K562 (cell line): ENCODE data around the gene DCDC2. TPM values are rescaled to one million over a fixed set of nuclear protein-coding genes. Genes with fewer than 3 reads are reported as not detected.

ENCODE experiments used
- CEBPG ChIP-seq, 3 experiments: fragments of 200-800 bp in 1 of 3; sonication (Bioruptor generic) in 1 of 3; sonication (generic) in 1 of 3; formaldehyde crosslinking in 1 of 3; IDR thresholded peaks in 2 of 3; conservative IDR thresholded peaks in 1 of 3; 2 replicates each; pipeline versions ENCODE4 v1.6.1 to v1.8.0; 2016 to 2022; ENCODE audit warnings: missing compliant biosample characterization in 2 of 3, missing genetic modification characterization in 2 of 3, mild to moderate bottlenecking in 1 of 3, missing genetic modification reagents in 1 of 3
- CGGBP1 ChIP-seq: fragments of 250-450 bp; sonication (Bioruptor Pico); IDR thresholded peaks from 2 replicates; pipeline ENCODE4 v1.9.0; 2021; ENCODE audit warnings: mild to moderate bottlenecking
- HBP1 ChIP-seq: fragments of 450-650 bp; formaldehyde crosslinking; IDR thresholded peaks from 2 replicates; pipeline ENCODE4 v1.4.0; 2022; ENCODE audit warnings: missing genetic modification characterization
- HCFC1 ChIP-seq: IDR thresholded peaks from 2 replicates; pipeline ENCODE4 v1.6.1; 2012; ENCODE audit warnings: low read depth, low read length, improper control_type of control experiment
- MAZ ChIP-seq, 2 experiments: fragments of 450-650 bp in 1 of 2; sonication (generic) in 1 of 2; formaldehyde crosslinking; IDR thresholded peaks in 1 of 2; conservative IDR thresholded peaks in 1 of 2; 2 replicates each; pipeline versions ENCODE4 v1.4.0 to v1.5.0; 2020; ENCODE audit warnings: mild to moderate bottlenecking in 1 of 2, missing genetic modification reagents in 1 of 2
- MIER1 ChIP-seq: fragments of 450-650 bp; IDR thresholded peaks from 2 replicates; pipeline ENCODE4 v1.6.1; 2016; ENCODE audit warnings: antibody characterized with exemption, mild to moderate bottlenecking, low read depth
- MYC ChIP-seq, 2 experiments: fragments of 250-450 bp in 1 of 2; sonication (Bioruptor Pico) in 1 of 2; IDR thresholded peaks; 2 replicates each; pipeline versions ENCODE4 v1.5.1 to v1.6.1; 2012 to 2021; ENCODE audit warnings: low read depth in 2 of 2, borderline replicate concordance in 1 of 2, improper control_type of control experiment in 1 of 2, low read length in 1 of 2, mild to moderate bottlenecking in 1 of 2, moderate library complexity in 1 of 2
- POLR2G ChIP-seq: fragments of 200-400 bp; formaldehyde crosslinking; IDR thresholded peaks from 2 replicates; pipeline ENCODE4 v1.6.1; 2017; ENCODE audit warnings: low read depth, mild to moderate bottlenecking, antibody characterized with exemption, low read length, moderate library complexity
- PTRF ChIP-seq: fragments of 450-650 bp; IDR thresholded peaks from 2 replicates; pipeline ENCODE4 v1.6.1; 2016; ENCODE audit warnings: mild to moderate bottlenecking, missing genetic modification characterization, missing compliant biosample characterization
- TEAD4 ChIP-seq, 2 experiments: sonication (generic) in 1 of 2; formaldehyde crosslinking in 1 of 2; IDR thresholded peaks; 2 replicates each; pipeline versions ENCODE4 v1.6.1 to v1.8.0; 2012 to 2022; ENCODE audit warnings: borderline replicate concordance in 1 of 2, inconsistent platforms in 1 of 2, low read length in 1 of 2, mild to moderate bottlenecking in 1 of 2, missing genetic modification reagents in 1 of 2
- TOE1 ChIP-seq, 2 experiments: fragments of 450-650 bp in 1 of 2; sonication (generic) in 1 of 2; formaldehyde crosslinking in 1 of 2; IDR thresholded peaks; 2 replicates each; pipeline versions ENCODE4 v1.7.1 to v1.8.0; 2016 to 2022; ENCODE audit warnings: borderline replicate concordance in 2 of 2, mild to moderate bottlenecking in 2 of 2, antibody characterized with exemption in 1 of 2, inconsistent platforms in 1 of 2, low read depth in 1 of 2, missing genetic modification reagents in 1 of 2, moderate library complexity in 1 of 2
- ZNF395 ChIP-seq: fragments of 200-800 bp; sonication (Bioruptor generic); IDR thresholded peaks from 2 replicates; pipeline ENCODE4 v1.6.1; 2017; ENCODE audit warnings: missing genetic modification characterization, missing compliant biosample characterization
- polyA plus RNA-seq, 8 experiments: library from polyadenylated mRNA; depleted of rRNA in 4 of 8; stranded (reverse) in 5 of 8; unstranded in 3 of 8; fragments of >200 nt; fragmentation: Nextera tagmentation in 2 of 8; fragmentation: Illumina TruSeq in 1 of 8; extraction: Ambion mirVana in 2 of 8; extraction: Trizol in 1 of 8; gene quantifications; 2 replicates each; pipeline versions ENCODE4 v1.2.1 to v1.2.3, GENCODE V29; 2011 to 2014; ENCODE audit warnings: inconsistent platforms in 1 of 8, missing spikeins in 1 of 8
- total RNA-seq, 7 experiments: library from RNA; depleted of rRNA in 6 of 7; stranded (reverse); fragments of >200 nt in 6 of 7; fragmentation: Illumina TruSeq in 2 of 7; extraction: Trizol in 2 of 7; gene quantifications; 2 replicates each; pipeline versions ENCODE4 v1.2.1 to v1.2.3, GENCODE V29; 2011 to 2021; ENCODE audit warnings: low replicate concordance in 1 of 7
- TF ChIP-seq, protein P1 (sequence below): fragments of 200-800 bp; sonication (Bioruptor generic); IDR thresholded peaks from 2 replicates; pipeline ENCODE4 v1.6.1; 2017; ENCODE audit warnings: missing genetic modification characterization, missing compliant biosample characterization
- TF ChIP-seq, protein P2 (sequence below): sonication (generic); formaldehyde crosslinking; IDR thresholded peaks from 2 replicates; pipeline ENCODE4 v1.4.0; 2020; ENCODE audit warnings: mild to moderate bottlenecking, missing genetic modification reagents

The DCDC2 gene
- total and polyA plus RNA-seq, 9 of the 15 experiments (the other 6 are each of a cell fraction or from before 2014, with no cell fraction given): 0.04 TPM; not detected in 8

GRCh38 chr6:24402697-24403500 is 45.0 kb upstream of the DCDC2 start, which contains the start of gene MRS2 (continued):
- TF ChIP-seq MYC (IDR thresholded peaks at IDR 0.05; ENCODE audit: low read depth, low read length) (peak; percentile 64), MYC (CRISPR knock-in tag; IDR thresholded peaks at IDR 0.05; ENCODE audit: borderline replicate concordance, low read depth) (peak; percentile 61; the same call in 1 of the 2 replicates), TEAD4 (IDR thresholded peaks at IDR 0.05; ENCODE audit: low read length) (no peak), TEAD4 (CRISPR knock-in tag; IDR thresholded peaks at IDR 0.05; ENCODE audit: borderline replicate concordance) (peak; percentile 88; the same call in 1 of the 2 replicates), HCFC1 (peak; percentile 40; the same call in 1 of the 2 replicates), ZNF395 (no peak), CGGBP1 (no peak), MIER1 (no peak), HBP1 (no peak), MAZ (CRISPR knock-in tag; conservative IDR thresholded peaks at IDR 0.05 in 1 of 2, IDR thresholded peaks at IDR 0.05 in 1 of 2) (peak; percentile 71 to 72), TOE1 (IDR thresholded peaks at IDR 0.05; ENCODE audit: borderline replicate concordance) (0 out of 2 replicates have a peak, but pooled peaks have one; percentile 26), TOE1 (CRISPR knock-in tag; IDR thresholded peaks at IDR 0.05; ENCODE audit: borderline replicate concordance, low read depth) (0 out of 2 replicates have a peak, but pooled peaks have one; percentile 48), PTRF (tag) (no peak), POLR2G (peak; percentile 91), CEBPG (CRISPR knock-in tag; IDR thresholded peaks at IDR 0.05) (0 out of 2 replicates have a peak, but pooled peaks have one; percentile 20), CEBPG (tag; conservative IDR thresholded peaks at IDR 0.05 in 1 of 2, IDR thresholded peaks at IDR 0.05 in 1 of 2) (0 out of 4 replicates have a peak, but pooled peaks of 1 of the 2 experiments have one; percentile 21)
- TF ChIP-seq, protein P1, sequence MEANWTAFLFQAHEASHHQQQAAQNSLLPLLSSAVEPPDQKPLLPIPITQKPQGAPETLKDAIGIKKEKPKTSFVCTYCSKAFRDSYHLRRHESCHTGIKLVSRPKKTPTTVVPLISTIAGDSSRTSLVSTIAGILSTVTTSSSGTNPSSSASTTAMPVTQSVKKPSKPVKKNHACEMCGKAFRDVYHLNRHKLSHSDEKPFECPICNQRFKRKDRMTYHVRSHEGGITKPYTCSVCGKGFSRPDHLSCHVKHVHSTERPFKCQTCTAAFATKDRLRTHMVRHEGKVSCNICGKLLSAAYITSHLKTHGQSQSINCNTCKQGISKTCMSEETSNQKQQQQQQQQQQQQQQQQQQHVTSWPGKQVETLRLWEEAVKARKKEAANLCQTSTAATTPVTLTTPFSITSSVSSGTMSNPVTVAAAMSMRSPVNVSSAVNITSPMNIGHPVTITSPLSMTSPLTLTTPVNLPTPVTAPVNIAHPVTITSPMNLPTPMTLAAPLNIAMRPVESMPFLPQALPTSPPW (CRISPR knock-in tag): no peak
- TF ChIP-seq, protein P2, sequence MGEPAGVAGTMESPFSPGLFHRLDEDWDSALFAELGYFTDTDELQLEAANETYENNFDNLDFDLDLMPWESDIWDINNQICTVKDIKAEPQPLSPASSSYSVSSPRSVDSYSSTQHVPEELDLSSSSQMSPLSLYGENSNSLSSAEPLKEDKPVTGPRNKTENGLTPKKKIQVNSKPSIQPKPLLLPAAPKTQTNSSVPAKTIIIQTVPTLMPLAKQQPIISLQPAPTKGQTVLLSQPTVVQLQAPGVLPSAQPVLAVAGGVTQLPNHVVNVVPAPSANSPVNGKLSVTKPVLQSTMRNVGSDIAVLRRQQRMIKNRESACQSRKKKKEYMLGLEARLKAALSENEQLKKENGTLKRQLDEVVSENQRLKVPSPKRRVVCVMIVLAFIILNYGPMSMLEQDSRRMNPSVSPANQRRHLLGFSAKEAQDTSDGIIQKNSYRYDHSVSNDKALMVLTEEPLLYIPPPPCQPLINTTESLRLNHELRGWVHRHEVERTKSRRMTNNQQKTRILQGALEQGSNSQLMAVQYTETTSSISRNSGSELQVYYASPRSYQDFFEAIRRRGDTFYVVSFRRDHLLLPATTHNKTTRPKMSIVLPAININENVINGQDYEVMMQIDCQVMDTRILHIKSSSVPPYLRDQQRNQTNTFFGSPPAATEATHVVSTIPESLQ: 0 out of 2 replicates have a peak, but pooled peaks have one; percentile 71
